HEK293 (cell line): ENCODE measurements around the gene FOXO1.
A peak's percentile ranks its signal among the peaks of the same experiment; 100 is the strongest.

Source experiments
- EGR2 ChIP-seq: fragments of 450-650 bp; formaldehyde crosslinking; IDR thresholded peaks from 2 replicates; pipeline ENCODE4 v1.5.1; 2016; ENCODE audit warnings: low read depth, missing biosample characterization, missing genetic modification characterization
- FEZF1 ChIP-seq: fragments of 450-650 bp; formaldehyde crosslinking; IDR thresholded peaks from 2 replicates; pipeline ENCODE4 v1.5.1; 2016; ENCODE audit warnings: missing biosample characterization, missing genetic modification characterization
- GLIS2 ChIP-seq: fragments of 450-650 bp; formaldehyde crosslinking; IDR thresholded peaks from 2 replicates; pipeline ENCODE4 v1.5.1; 2016; ENCODE audit warnings: missing biosample characterization, missing genetic modification characterization
- KLF10 ChIP-seq: fragments of 450-650 bp; IDR thresholded peaks from 2 replicates; pipeline ENCODE4 v1.5.1; 2018; ENCODE audit warnings: missing biosample characterization, mild to moderate bottlenecking, missing genetic modification characterization
- KLF9 ChIP-seq: fragments of 450-650 bp; formaldehyde crosslinking; IDR thresholded peaks from 2 replicates; pipeline ENCODE4 v1.5.1; 2016; ENCODE audit warnings: missing biosample characterization, missing genetic modification characterization, low read depth
- MYNN ChIP-seq: fragments of 450-650 bp; formaldehyde crosslinking; IDR thresholded peaks from 2 replicates; pipeline ENCODE4 v1.5.1; 2016; ENCODE audit warnings: missing biosample characterization, missing genetic modification characterization, borderline replicate concordance
- OSR2 ChIP-seq: fragments of 450-650 bp; formaldehyde crosslinking; IDR thresholded peaks from 2 replicates; pipeline ENCODE4 v1.5.1; 2016; ENCODE audit warnings: missing biosample characterization, missing genetic modification characterization
- PBX3 ChIP-seq: sonication (generic); formaldehyde crosslinking; IDR thresholded peaks from 2 replicates; pipeline ENCODE4 v1.8.1; 2022; ENCODE audit warnings: mild to moderate bottlenecking, moderate library complexity, missing genetic modification reagents
- SP3 ChIP-seq: fragments of 450-650 bp; formaldehyde crosslinking; IDR thresholded peaks from 2 replicates; pipeline ENCODE4 v1.5.1; 2016; ENCODE audit warnings: missing biosample characterization, missing genetic modification characterization
- TSHZ1 ChIP-seq: fragments of 450-650 bp; formaldehyde crosslinking; IDR thresholded peaks from 2 replicates; pipeline ENCODE4 v1.5.1; 2016; ENCODE audit warnings: missing biosample characterization, missing genetic modification characterization, borderline replicate concordance
- ZBTB17 ChIP-seq: fragments of 450-650 bp; formaldehyde crosslinking; IDR thresholded peaks from 2 replicates; pipeline ENCODE4 v1.5.1; 2016; ENCODE audit warnings: missing biosample characterization, missing genetic modification characterization
- ZBTB20 ChIP-seq: fragments of 450-650 bp; formaldehyde crosslinking; IDR thresholded peaks from 2 replicates; pipeline ENCODE4 v1.5.1; 2016; ENCODE audit warnings: missing biosample characterization, missing genetic modification characterization
- ZBTB21 ChIP-seq: fragments of 450-650 bp; formaldehyde crosslinking; IDR thresholded peaks from 2 replicates; pipeline ENCODE4 v1.5.1; 2017; ENCODE audit warnings: missing biosample characterization, missing genetic modification characterization
- ZBTB26 ChIP-seq: fragments of 450-650 bp; formaldehyde crosslinking; optimal IDR thresholded peaks from 2 replicates; pipeline ENCODE3; 2016; ENCODE audit warnings: missing biosample characterization, mild to moderate bottlenecking, missing genetic modification characterization
- ZBTB49 ChIP-seq: fragments of 450-650 bp; formaldehyde crosslinking; IDR thresholded peaks from 2 replicates; pipeline ENCODE4 v1.5.1; 2016; ENCODE audit warnings: missing biosample characterization, missing genetic modification characterization, low read depth
- ZBTB8A ChIP-seq: fragments of 450-650 bp; formaldehyde crosslinking; IDR thresholded peaks from 2 replicates; pipeline ENCODE4 v1.5.1; 2016; ENCODE audit warnings: missing biosample characterization, missing genetic modification characterization
- ZNF280D ChIP-seq: fragments of 450-650 bp; formaldehyde crosslinking; IDR thresholded peaks from 2 replicates; pipeline ENCODE4 v1.5.1; 2016; ENCODE audit warnings: missing biosample characterization, missing genetic modification characterization
- ZNF449 ChIP-seq: fragments of 450-650 bp; formaldehyde crosslinking; IDR thresholded peaks from 2 replicates; pipeline ENCODE4 v1.5.1; 2017; ENCODE audit warnings: missing biosample characterization, mild to moderate bottlenecking, missing genetic modification characterization, moderate library complexity
- ZNF473 ChIP-seq: fragments of 450-650 bp; formaldehyde crosslinking; IDR thresholded peaks from 2 replicates; pipeline ENCODE4 v1.5.1; 2017; ENCODE audit warnings: missing biosample characterization, missing genetic modification characterization
- ZNF544 ChIP-seq: fragments of 450-650 bp; formaldehyde crosslinking; IDR thresholded peaks from 2 replicates; pipeline ENCODE4 v1.5.0; 2017; ENCODE audit warnings: missing biosample characterization, missing genetic modification characterization
- ZNF561 ChIP-seq: fragments of 450-650 bp; IDR thresholded peaks from 2 replicates; pipeline ENCODE4 v1.5.1; 2018; ENCODE audit warnings: missing biosample characterization, missing genetic modification characterization, borderline replicate concordance
- ZNF596 ChIP-seq: fragments of 450-650 bp; IDR thresholded peaks from 2 replicates; pipeline ENCODE4 v1.5.0; 2018; ENCODE audit warnings: missing biosample characterization, mild to moderate bottlenecking, missing genetic modification characterization, moderate library complexity
- ZNF660 ChIP-seq: fragments of 450-650 bp; IDR thresholded peaks from 2 replicates; pipeline ENCODE4 v1.5.1; 2018; ENCODE audit warnings: missing biosample characterization, mild to moderate bottlenecking, missing genetic modification characterization
- ZNF670 ChIP-seq: fragments of 450-650 bp; formaldehyde crosslinking; IDR thresholded peaks from 2 replicates; pipeline ENCODE4 v1.5.1; 2016; ENCODE audit warnings: missing biosample characterization, missing genetic modification characterization, low read depth
- ZNF777 ChIP-seq: fragments of 450-650 bp; formaldehyde crosslinking; IDR thresholded peaks from 2 replicates; pipeline ENCODE4 v1.5.1; 2017; ENCODE audit warnings: missing biosample characterization, missing genetic modification characterization, borderline replicate concordance
- ZNF830 ChIP-seq: fragments of 450-650 bp; IDR thresholded peaks from 2 replicates; pipeline ENCODE4 v1.5.0; 2018; ENCODE audit warnings: missing biosample characterization, missing genetic modification characterization, low read depth, mild to moderate bottlenecking, moderate library complexity

FOXO1 gene

GRCh38 chr13:40664350-40665125 lies 1.9 kb downstream of the FOXO1 start (continued):
- TF ChIP-seq ZBTB26 (tag by site-specific recombination): peak; percentile 34
- 0 out of 2 replicates have a peak, but pooled peaks have one; percentile 33 for TF ChIP-seq TSHZ1 (tag by site-specific recombination)
- peak; percentile 49; the same call in 1 of the 2 replicates for TF ChIP-seq SP3
- TF ChIP-seq ZBTB21 (tag by site-specific recombination): no peak
- TF ChIP-seq ZNF561: peak; percentile 44; the same call in 1 of the 2 replicates
- no peak for TF ChIP-seq ZNF280D (tag by site-specific recombination)
- peak; percentile 64; the same call in 1 of the 2 replicates for TF ChIP-seq KLF9 (tag by site-specific recombination)
- peak; percentile 13; the same call in 1 of the 2 replicates for TF ChIP-seq PBX3
- no peak for TF ChIP-seq ZNF473
- TF ChIP-seq ZNF670 (tag by site-specific recombination): no peak
- peak; percentile 96 for TF ChIP-seq GLIS2 (tag by site-specific recombination)
- TF ChIP-seq KLF10 (tag by site-specific recombination): peak; percentile 38; the same call in 1 of the 2 replicates
- TF ChIP-seq ZBTB17: peak; percentile 60
- no peak for TF ChIP-seq ZNF777 (tag by site-specific recombination)
- TF ChIP-seq ZBTB20 (tag by site-specific recombination): peak; percentile 66
- TF ChIP-seq EGR2 (tag by site-specific recombination): peak; percentile 46; the same call in 1 of the 2 replicates
- TF ChIP-seq MYNN (tag by site-specific recombination): peak; percentile 98
- TF ChIP-seq ZNF830: no peak
- peak; percentile 69; the same call in 1 of the 2 replicates for TF ChIP-seq ZBTB49 (tag by site-specific recombination)
- 0 out of 2 replicates have a peak, but pooled peaks have one; percentile 54 for TF ChIP-seq ZNF449
- TF ChIP-seq ZNF596 (tag by site-specific recombination): peak; percentile 17; the same call in 1 of the 2 replicates
- TF ChIP-seq FEZF1 (tag by site-specific recombination): peak; percentile 85
- TF ChIP-seq ZNF660: peak; percentile 77; the same call in 1 of the 2 replicates
- TF ChIP-seq OSR2 (tag by site-specific recombination): peak; percentile 28; the same call in 1 of the 2 replicates
- peak; percentile 93 for TF ChIP-seq ZBTB8A (tag by site-specific recombination)
- no peak for TF ChIP-seq ZNF544 (tag by site-specific recombination)
